Measurements from ENCODE around the gene ZNF407.

Gene ZNF407

DNA sequence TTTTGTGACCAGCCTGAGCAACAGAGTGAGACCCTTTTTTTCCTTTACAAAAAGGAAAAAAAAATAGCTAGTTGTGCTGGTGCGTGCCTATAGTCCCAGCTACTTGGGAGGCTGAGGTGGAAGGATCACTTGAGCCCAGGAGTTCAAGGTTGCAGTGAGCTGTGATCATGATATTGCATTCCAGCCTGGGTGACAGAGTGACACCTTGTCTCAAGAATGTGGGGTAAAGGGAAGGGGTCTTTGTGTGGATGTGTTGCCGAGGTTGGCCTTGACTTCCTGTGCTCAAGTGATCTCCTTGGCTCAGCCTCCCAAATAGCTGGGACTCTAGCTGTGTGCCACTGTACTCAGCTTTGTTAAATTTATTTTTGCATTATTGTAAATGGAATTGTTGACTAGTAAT, 120.6 kb downstream of the ZNF407 start:
- in situ Hi-C loops (cut with HindIII; ENCODE audit: low sequenced_read_pairs), result no loop called here

DNA sequence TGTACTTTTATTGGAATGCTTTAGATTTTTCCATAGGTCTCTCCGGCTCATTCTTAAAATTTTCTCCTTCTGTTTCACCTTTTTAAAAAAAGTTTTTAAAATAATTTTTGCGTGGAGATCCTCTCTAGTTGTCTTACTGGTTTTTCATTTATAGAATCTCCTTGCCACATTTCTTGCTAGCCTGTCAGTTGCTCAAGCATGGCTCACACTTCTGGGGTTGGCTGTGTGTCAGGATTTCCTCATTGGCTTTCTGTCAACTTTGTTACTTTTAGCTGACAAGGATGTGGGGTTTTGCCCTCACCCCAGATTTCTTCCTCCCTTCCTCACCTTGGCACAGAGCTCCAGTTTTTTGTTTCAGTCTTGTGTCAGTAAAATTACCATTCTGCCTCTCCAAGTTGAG, 124.6 kb downstream of the ZNF407 start:
- in situ Hi-C loops (cut with HindIII; ENCODE audit: low sequenced_read_pairs), result no loop called here

DNA sequence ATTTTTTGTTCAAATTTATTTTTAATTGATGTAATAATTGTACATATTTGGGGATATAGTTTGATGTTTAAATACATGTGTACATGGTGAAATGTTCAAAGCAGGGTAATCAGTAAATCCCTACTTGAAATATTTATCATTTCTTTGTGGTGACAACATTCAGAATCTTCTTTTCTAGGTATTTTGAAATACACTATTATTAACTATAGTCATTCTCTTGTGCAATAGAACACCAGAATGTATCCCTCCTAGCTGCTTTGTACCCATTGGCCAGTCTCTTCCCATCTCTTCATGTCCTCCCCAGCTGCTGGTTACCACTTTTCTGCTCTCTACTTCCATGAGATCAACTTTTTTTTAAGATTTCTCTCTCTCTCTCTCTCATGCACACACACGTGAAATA, 126.5 kb downstream of the ZNF407 start:
- in situ Hi-C loops (cut with HindIII; ENCODE audit: low sequenced_read_pairs), result no loop called here

DNA sequence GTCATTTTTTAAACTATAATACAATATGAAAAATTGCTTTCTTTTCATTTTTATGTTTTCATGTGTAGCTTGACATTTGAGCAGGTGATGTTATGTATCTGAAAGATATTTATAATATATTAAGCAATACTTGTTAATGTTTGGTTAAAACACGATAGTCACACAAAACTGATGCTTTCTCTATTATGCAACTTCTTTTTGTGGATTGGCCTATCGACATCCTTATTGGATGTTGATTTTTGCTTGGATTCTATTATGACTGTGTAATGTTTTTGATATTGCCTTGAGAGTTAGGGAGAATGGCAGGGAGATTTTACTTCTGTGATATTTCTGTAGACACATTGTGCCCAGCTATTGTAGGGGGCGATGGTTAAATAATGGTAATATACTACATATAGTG, 128.0 kb downstream of the ZNF407 start:
- in situ Hi-C loops (cut with HindIII; ENCODE audit: low sequenced_read_pairs), result no loop called here

DNA sequence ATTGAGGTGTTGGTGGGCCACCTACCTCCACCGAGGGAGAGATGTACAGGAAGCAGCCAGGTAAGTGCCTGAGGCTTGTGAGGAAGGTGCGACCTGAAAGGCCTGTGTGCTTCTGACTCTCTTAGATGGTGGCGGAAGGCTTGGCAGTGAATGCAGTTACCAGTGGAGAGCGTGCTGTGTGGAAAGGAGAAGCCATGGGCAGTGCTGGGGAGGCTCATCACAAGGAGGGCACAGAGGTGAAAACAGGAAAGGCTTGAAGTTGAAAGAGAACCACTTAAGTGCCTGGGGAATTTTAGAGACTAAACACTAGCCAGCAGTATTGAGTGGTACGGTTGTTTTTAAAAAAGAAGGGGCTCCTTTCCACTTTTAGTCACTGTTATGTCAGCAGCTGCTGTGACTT, 130.9 kb downstream of the ZNF407 start:
- in situ Hi-C loops (cut with HindIII; ENCODE audit: low sequenced_read_pairs), result no loop called here

DNA sequence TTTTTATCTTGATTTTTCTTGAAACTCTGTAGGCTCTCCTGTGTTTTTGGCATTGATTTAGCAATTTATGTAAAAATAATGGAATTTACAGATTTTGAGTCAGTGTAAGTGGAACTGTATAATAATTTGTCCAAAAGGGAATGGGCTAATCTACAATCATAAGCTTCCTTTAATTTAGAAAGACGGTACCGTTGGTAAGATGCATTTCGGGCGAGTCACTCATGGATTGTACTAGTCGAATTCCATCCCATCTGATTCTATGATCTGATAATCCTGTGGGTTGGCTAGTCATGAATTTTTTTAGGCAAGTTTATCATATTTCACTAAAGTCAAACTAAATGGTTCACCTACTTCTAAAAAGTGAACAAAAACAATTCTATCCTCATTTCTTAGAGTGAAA, 133.4 kb downstream of the ZNF407 start:
- in situ Hi-C loops (cut with HindIII; ENCODE audit: low sequenced_read_pairs), result no loop called here

DNA sequence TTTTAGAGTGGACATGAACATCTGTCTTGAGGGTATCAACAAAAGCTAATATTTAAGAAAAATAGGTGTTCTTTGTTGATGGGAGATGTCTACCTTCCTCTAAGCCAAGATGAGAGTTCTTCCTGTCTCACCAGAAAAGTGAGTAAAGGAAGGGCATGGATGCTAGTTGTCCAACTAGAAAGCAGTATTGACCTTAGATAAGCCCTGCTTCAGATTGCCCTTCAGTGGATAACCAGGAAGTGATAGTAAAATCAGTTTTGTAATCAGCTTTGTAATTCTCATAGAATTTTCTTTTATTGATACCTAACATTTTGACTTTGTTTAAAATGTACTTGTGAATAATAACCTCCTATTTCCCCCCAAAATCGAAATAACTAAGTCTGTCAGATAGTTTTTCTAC, 134.7 kb downstream of the ZNF407 start:
- in situ Hi-C loops (cut with HindIII; ENCODE audit: low sequenced_read_pairs), result no loop called here

DNA sequence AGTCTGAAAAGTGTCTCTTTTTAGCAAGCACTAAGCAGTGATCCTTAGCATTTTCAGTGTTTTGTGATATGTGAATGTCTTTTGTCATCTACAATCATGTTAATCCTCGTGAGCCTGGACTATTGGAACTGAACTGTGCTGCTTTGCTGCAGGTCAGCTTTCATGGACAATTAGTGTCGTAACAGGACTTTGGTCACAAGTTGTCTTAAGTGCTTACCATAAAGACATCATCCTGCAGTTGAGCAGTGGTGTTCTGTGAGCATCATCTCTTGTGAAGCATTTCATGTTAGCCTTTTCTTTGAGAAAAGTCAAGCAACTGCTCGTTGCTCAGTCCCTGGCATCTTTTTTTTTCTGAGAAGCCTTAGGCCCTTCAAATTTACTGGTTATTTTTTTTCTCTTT, 135.9 kb downstream of the ZNF407 start:
- in situ Hi-C loops (cut with HindIII; ENCODE audit: low sequenced_read_pairs), result no loop called here

DNA sequence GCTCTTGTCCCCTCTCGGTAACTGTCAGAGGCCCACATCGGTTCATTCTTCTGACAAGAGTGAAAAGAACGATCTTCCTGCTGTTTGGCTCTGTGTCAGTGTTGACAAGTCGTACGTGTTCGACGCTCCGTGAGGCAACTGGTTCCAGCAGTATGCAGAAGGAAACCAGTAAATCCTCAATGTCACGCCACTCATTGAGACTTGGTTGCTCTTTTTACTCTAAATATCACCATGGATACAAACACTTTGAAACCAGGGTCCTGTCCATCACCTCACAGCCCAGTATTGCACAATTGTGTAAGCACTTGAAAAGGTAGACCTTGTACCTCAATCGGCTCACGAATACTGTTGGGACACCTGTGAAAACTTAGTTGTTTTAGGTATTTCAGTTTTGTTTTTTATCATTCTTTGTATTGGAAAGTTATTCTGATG, 136.4 kb downstream of the ZNF407 start:
- in situ Hi-C loops (cut with HindIII; ENCODE audit: low sequenced_read_pairs), result no loop called here

DNA sequence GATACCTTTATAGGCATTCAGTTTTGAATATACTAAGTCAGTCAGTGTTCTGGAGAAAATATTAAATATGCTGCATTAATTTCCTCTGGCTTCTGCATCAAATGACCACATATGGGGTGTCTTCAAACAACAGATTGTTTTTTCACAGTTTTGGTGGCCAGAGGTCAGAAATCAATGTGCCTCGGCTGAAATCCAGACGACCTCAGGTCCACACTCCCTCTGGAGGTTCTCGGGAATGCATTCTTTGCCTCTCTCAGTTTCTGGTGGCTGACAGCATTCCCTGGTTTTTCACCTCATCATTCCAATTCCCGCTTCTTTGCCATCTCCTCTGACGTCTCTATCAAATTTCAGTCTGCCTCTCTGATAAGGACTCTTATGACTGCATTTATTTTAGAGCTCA, 142.3 kb downstream of the ZNF407 start:
- in situ Hi-C loops (cut with HindIII; ENCODE audit: low sequenced_read_pairs), result no loop called here

DNA sequence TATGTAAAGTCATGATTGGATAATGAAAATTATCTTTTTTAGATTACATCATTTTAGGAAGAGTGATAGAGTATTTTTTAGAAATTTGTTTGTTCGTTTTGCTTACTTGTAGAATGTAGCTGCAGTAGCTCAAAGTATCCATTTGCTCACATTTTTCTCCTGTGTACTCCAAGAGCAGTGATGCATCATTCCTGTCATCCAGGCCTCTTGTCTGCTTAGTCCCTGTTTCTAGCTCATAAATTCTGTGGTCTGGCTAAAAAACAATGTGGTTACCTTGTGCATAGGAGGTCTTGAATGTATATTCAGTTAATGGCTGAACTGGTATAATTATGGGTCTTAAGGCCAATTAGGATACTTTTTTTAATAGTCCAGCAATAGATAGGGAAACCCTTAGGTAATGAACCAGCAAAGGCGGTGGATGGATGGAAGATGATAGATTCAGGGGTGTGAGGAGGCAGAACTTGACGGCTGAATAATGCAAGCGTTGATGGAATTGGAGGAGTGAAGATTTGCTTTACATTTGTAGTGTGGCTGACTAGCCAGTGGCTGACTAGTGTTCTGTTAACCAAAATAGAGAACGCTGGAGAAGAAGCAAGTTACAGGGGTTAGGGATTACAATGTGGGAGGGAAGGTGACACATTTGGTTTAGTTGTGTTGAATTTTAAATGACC, 145.0 kb downstream of the ZNF407 start:
- in situ Hi-C loops (cut with HindIII; ENCODE audit: low sequenced_read_pairs), result no loop called here

DNA sequence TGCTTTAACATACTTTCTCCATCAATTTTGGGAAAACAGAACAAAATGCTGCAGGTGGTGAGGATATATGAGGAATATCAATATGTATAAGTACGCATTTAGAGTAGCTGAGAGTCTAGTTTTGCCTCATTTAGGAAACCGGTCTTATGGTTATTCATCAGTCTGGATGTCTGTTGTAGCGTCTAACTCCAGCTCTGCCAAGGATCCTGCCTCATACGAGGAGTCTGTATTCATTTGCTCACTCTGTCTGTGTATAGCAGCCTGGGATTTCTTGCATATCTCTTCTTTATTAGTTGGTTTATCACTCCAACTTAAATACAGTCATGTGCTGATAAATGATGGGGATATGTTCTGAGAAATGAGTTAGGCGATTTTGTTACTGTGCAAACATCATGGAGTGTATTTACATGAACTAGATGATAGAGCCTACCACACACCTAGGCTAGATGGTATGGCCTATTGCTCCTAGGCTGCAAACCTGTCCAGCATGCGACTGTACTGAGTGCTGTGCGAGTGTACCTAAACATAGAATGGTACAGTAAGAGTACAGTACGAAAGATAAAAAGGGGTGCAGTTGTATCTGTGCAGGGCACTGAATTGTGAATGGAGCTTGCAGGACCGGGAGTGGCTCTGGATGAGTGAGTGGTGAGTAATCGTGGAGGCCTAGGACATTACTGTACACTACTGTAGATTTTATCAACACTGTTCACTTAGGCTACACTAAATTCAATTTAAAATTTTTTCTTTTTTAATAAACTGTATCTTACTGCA, 148.1 kb downstream of the ZNF407 start:
- in situ Hi-C loops (cut with HindIII; ENCODE audit: low sequenced_read_pairs), result no loop called here

DNA sequence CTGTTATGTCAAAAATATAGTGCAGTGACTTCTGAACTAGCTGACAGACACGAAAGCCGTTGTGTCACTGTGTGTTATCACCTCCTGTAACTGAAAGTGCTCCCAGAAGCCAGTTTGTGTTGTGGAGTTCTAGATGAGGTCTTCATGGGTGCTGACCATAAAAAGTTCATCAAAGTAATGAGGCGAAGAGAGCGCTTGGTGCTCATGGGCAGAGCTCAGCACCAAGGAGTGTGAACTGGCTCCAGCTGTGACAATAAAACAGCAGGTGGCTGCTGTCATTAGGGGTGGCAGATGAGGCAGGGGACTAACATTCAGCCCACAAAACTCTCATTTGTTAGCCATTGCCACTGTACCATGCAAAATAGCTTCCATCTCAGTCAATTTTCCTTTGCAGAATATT, 151.1 kb downstream of the ZNF407 start:
- in situ Hi-C loops (cut with HindIII; ENCODE audit: low sequenced_read_pairs), result no loop called here

DNA sequence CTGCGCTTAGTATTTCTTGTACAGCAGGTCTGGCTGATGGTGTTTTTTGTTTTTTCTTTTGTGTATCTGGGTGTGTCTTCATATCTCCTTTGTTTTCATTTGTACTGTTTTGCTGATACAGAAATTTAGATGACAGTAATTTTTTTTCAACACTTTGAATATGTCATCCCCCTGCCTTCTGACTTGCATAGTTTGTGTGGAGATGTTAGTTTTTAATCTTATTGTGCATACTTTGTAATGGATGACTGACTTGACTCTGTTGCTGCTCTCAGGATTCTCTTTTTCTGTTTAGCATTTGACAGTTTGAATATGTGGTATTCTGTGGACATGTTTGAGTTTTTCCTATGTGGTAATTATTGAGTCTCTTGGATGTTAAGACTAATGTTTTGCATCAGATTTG, 161.3 kb downstream of the ZNF407 start:
- in situ Hi-C loops (cut with HindIII; ENCODE audit: low sequenced_read_pairs), result no loop called here

DNA sequence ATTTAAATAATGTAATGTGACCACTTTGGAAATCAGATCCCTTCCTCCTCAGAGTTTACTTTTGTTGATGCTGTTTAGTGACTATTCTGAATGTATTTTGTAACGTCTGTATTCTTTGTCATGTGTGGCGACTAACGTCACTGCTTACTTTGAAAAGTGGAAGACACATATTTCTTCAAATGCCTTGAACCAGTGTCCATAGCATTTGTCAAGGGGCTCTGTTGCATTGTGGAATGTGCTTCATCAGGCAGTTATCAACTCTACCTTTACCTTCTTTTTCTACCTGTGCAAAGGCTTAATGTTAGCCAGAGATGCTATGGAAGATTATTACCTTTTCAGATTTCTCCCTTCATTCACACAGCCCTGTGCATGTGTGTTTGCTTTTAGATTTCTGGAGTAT, 162.4 kb downstream of the ZNF407 start:
- in situ Hi-C loops (cut with HindIII; ENCODE audit: low sequenced_read_pairs), result no loop called here

DNA sequence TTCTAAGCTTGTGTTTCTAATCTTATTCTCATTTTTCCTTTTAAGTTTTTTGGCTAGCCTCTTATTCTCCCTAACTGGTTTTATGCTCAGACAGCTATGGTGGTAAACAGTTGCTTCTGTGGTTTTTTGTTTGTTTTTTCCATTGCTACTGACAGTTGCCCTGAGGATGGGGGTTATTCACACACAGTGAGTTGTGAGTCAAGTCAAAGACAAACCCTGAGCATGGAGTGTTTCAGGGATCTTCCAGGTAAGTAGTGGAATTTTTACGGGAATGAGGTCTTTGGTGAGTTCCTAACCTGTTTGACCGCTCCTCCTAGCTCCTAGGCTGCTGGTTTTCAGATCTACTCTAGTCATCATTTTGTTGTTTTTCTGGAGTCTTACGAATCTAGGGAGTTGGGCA, 162.8 kb downstream of the ZNF407 start:
- in situ Hi-C loops (cut with HindIII; ENCODE audit: low sequenced_read_pairs), result no loop called here

DNA sequence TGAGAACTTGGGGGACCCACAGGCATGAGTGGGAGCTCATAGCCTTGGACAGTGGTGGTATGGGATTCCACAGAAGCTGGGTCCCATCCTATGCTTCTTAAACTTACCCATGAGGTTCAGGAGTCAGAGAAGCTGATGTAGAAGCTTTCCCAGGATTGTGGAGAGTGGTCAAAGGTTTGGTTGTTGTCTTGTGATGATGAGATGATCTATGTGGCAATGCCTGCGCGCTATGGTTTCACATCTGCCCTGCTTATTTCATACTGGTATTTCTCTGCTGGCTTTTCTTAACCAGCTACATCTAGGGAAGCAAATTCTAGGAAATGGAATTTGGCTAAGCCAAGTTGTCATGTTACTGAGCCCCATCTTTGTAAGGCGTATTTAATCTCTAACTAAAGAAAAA, 168.6 kb downstream of the ZNF407 start:
- in situ Hi-C loops (cut with HindIII; ENCODE audit: low sequenced_read_pairs), result no loop called here

DNA sequence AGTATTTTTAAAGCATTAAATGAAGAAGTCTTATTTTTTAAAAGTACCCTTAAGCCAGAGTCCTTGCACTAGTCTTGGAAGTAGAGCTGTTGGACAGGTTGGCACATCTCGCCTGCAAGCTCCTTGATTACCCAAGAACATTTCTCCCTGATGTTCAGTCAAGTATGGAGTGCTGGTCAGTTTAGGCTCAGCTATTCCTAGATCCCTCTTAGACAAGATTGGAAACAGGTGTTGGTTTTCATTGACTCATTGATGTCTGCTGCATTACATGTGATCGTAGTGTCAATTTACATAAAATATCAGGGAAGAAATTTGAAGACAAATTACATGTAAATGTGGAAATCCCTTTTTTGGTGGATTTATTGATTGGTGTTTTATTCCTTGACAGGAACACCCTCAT, 170.4 kb downstream of the ZNF407 start:
- in situ Hi-C loops (cut with HindIII; ENCODE audit: low sequenced_read_pairs), result no loop called here

DNA sequence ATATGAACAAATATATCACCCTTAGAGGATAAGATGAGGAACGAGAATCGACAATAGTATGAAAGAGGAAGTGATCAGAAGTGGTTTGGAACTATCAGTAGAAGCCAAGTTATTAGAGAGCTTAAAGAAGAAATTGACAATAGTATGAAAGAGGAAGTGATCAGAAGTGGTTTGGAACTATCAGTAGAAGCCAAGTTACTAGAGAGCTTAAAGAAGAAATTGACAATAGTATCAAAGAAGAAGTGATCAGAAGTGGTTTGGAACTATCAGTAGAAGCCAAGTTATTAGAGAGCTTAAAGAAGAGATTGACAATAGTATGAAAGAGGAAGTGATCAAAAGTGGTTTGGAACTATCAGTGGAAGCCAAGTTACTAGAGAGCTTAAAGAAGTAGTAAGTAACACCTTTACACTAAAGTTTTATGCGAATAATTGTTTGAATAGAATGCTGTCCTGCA, 175.5 kb downstream of the ZNF407 start:
- in situ Hi-C loops (cut with HindIII; ENCODE audit: low sequenced_read_pairs), result no loop called here

DNA sequence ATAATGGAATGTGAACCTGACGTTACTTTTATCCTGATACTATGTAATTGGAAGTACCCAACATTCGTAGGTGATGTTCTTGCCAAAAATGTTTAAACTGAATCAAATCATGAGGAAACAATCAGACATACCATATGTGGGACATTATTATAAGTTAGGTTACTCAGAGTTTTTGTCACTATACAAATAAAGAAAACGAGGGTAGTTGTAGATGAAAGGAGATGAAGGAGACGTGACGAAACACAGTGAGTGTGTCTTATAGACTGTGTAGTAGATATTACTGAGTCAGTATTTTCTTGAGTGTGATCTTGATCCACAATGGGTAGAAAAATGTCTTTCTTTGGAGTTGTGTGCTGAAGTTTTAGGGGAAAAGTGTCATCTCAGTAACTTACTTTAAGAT, 176.8 kb downstream of the ZNF407 start:
- in situ Hi-C loops (cut with HindIII; ENCODE audit: low sequenced_read_pairs), result no loop called here

DNA sequence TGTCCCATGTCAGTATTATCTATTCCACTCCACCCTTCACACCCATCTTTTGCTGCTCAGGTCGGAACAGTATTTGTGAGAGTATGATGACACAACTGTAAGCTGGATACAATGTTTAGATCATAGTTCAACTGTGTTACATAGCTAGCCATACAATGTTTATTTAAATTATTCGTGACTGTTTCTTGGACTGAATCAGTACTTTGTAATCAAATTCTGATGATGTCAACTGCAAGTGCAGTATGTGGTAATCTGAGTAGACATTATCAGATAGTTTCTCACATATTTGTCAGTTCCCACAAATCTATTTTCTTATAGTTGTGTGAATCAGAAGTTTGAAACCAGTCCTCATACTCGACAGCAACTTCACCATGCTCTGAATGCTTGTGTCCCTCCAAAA, 177.6 kb downstream of the ZNF407 start:
- in situ Hi-C loops (cut with HindIII; ENCODE audit: low sequenced_read_pairs), result no loop called here

DNA sequence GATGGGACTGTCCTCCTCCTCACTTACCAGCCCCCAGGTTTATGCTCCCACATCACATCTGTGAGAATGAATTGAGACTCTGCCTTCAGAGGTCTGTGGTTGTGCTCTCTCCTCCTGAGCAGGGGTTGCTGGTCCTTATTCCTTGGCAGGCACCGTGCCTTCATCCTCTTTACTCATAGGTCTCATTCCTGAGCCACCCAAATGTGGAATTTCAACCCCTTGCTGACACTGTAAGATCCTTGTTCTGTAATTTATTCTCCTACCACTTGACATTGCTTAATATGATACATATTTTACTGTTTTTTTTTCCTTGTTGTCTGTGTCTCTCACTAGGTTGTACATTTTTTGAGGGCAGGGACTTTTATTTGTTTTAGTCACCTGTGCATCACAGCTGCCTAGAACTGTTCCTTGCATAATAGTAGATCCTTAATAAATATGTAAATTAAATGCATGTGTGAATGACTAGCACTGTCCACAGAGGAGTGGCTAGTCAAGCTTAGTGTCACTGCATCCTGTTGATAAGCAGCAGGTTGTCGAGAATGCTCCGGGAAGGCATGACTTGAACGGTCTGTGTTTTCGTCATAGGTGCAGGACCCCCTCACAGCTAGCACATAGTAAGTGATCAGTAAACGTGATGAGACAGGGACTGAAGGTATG, 180.6 kb downstream of the ZNF407 start:
- in situ Hi-C loops (cut with HindIII; ENCODE audit: low sequenced_read_pairs), result no loop called here
